Hematopoietic multipotent progenitor cell treated with erythropoietin and hydrocortisone succinate and interleukin-3 and kit ligand, for 4 days (in vitro differentiated cells): Measurements from ENCODE around the gene RAB21.

Experiments
- DNase-seq: peaks from one replicate; pipeline ENCODE4 v3.0.0-alpha.2; 2015

The RAB21 gene

DNA sequence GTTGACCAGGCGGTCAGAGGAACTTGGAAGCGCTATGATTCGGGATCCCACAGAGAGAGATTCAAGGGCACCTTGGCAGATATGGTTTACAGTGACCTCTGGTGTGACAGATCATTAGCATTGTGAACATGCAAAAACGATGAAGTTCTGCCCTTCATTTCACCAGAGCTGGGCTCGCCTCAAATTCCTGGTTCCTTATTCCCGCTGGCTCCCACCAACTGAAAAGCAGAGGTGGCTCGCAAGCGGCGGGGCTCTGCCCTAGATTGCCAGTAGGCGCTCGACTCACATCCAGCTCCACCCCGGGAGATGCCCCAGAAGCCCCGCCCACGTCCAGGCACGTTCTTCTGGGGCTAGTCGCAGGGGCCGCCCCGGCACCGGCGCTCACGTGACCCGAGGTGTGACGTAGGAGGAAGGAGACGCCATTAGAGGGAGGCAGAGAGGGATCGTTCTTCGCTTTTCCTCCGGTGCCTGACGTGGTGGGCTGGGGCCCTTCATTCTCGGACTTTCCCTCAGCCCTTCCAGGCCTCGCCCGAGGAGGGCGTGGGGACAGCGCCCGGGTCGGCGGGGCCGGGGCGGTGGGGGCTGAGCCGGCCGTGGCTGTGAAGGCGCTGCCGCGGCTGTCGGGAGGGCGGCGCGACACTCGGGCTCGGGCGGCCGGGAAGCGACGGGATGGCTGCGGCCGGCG, at the start of gene RAB21:
RAB21 (plus strand) TSS at position 403 of the 685 bp plus-strand sequence; CDS start at position 670, 267 bp downstream.
- peak; percentile 99 for DNase-seq

DNA sequence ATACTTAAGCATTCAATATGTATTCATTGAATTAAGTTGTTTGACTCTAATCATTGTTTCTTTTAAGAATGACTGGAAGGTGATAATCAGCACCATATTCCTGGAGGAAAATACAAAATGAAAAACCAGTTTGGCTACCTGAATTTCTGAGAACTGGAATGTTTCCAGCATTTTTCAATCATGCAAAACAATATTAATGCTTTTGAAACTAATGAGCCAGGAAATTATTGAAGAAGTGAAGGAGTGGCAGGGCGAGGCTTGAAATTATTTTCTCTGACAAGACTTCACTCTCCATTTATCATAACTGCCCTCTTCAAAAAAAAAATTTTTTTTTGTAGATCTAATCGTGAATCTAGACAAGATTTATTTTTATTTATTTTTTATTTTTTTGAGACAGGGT, 49.7 kb upstream of the RAB21 start:
- DNase-seq = no peak

DNA sequence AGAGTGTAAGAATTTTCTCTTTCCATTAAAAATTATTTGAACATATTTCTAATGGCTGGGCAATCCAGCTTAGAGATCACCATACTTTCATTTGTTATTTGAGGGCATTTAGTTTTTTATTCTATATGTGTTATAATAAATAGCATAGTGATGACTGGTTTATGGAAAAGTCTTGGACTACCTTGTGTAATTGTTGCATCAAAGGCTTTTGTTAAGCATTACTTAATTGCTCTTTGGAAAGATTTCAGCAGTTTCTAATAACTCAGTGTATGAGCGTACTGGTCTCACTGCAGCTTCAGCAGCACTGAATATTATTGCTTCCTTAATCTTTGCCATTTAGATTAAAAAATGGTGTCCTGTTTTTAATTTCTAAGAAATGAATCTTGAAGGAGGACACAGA, 46.0 kb upstream of the RAB21 start:
- no peak for DNase-seq

- DNase-seq = no peak
These were observed 44.2 kb upstream of the RAB21 start for GRCh38 chr12:71710276-71711125.

- DNase-seq = no peak
These were observed 36.1 kb upstream of the RAB21 start for GRCh38 chr12:71718611-71719010.

DNA sequence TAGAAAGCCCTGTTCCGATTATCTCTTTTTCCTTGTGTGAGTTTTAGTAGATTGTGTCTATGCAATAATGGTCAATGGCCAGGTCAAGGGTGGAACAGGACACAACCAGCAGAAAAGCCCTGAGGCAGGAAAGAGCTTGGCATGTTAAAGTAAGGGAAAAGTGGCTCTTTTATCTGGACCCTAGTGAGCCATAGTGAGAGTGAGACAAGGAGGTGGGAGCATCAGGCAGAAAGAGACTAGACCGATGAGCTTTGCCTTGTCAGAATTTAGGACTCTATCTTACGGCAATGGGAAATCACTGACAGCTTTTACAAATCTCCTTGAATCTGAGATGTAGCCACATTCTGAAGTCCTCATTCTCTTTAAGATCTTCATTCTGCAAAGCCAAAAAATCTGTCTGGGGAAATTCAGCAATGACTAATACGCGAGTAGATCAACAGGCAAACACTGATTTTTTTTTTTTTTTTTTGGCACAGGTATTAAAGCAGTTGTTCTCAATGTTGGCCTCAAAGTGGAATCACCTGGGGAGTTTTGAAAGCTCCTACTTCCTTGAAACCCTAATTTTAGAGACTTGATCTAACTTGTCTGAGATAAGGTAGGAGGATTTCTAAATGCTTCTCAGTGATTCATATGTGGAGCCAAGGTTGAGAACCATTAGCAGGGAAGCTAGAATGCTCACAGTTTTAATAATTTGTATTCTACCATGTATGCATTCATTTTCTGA, 34.9 kb upstream of the RAB21 start:
- DNase-seq = no peak

DNA sequence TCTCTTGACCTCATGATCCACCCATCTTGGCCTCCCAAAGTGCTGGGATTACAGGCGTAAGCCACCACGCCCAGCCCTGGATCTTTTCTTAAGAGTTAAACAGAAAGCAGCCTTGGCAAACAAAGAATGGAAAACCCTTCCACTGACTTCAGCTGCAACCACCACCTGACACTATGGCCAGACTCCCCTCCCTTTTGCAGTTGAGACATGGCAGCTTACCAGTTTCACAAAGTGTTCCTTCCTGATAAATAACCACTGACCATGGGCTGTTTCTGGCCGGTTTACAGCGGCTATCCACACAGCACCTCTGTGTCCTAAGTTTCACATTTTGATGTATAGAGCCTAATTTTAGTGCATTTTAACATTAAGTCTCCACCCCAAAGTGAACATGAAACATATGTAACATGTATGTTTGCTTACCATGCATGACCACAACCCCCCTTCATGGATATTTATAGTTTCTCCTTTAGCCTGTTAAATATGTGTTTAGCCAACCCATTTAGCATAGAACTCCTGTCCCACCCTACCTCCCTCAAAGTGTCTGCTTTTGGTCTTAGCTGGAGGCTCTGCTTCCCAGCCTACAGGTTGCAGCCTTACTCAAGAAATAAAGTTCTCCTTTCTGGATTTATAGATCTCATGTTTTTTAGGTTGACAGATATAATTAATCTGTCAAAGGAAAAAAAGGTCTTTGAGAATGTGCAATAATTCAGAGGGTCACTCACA, 32.7 kb upstream of the RAB21 start:
- DNase-seq = peak; percentile 78

- DNase-seq = no peak
These were observed 29.7 kb upstream of the RAB21 start for GRCh38 chr12:71725011-71725410.

- no peak for DNase-seq
These were observed 28.1 kb upstream of the RAB21 start for GRCh38 chr12:71726548-71726947.

- no peak for DNase-seq
These were observed 26.7 kb upstream of the RAB21 start for GRCh38 chr12:71727958-71728357.

DNA sequence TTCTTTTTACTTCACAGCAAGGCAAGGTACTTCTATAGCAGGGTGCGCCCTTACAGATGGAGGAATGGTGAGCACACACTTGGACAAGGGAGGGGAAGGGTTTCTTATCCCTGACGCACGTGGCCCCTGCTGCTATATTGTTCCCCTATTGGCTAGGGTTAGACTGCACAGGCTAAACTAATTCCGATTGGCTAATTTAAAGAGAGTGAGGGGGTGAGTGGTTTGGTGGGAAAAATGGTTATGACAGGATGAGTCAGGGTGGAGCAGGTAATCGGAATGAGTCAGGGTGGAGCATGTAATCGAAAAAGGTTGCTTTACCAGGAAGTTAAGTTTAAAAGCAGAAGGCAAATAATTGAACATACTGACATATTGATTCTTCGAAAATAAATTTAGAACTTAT, 23.7 kb upstream of the RAB21 start:
- no peak for DNase-seq

DNA sequence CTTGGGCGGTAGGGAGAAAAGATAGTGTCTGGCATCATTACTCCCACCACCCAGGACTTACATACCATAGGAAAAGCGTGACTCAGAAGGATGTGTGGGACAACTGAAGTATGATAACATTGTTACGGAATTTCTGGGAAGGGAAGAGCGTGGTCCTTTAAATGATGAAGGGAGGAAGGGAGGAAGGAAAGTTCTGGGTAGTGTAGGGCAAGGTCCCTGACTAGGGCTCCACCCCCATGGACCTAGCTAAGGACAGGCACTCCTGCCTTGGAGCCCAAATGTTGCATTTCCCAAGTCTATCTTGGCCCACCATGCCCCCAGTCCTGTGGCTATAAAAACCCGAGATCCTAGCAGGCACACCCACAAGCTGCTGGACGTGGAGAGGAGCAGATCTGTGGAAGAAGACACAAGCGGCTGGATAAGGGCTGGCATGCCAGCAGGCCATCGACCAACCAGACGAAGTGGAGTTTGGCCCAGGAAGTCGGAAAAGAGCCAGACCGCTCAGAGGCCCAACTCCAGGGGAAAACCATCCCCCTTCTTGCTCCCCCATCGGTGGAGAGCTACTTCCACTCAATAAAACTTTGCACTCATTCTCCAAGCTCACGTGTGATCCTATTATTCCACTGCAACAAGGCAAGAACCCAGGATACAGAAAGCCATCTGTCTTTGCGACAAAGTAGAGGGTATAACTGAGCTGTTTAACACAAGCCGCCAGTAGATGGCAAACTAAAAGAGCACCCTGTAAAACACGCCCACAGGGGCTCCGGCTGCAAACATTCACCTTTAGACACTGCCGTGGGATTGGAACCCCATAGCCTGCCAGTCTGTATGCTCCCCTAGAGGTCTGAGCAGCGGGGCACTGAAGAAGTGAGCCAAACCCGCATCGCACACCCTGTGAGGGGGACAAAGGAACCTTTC, 23.0 kb upstream of the RAB21 start:
- peak; percentile 27 for DNase-seq

DNA sequence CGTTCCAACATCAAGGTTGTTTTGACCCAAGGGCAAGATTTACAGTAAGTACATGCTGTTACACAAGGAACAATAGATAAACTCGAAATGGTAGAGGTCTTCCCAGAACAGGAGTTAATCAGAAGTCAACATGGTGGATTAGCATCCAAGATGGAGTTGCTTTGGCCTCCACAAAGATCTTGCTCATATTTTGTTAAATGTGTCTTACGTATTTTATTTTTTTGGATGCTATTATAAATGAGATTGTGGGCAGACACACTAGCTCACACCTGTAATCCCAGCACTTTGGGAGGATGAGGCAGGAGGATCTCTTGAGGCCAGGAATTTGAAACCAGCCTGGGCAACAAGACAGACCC, 22.3 kb upstream of the RAB21 start:
- no peak for DNase-seq

GRCh38 chr12:71737197-71737596, 17.5 kb upstream of the RAB21 start:
- no peak for DNase-seq

GRCh38 chr12:71742998-71743397, 11.7 kb upstream of the RAB21 start:
- no peak for DNase-seq

DNA sequence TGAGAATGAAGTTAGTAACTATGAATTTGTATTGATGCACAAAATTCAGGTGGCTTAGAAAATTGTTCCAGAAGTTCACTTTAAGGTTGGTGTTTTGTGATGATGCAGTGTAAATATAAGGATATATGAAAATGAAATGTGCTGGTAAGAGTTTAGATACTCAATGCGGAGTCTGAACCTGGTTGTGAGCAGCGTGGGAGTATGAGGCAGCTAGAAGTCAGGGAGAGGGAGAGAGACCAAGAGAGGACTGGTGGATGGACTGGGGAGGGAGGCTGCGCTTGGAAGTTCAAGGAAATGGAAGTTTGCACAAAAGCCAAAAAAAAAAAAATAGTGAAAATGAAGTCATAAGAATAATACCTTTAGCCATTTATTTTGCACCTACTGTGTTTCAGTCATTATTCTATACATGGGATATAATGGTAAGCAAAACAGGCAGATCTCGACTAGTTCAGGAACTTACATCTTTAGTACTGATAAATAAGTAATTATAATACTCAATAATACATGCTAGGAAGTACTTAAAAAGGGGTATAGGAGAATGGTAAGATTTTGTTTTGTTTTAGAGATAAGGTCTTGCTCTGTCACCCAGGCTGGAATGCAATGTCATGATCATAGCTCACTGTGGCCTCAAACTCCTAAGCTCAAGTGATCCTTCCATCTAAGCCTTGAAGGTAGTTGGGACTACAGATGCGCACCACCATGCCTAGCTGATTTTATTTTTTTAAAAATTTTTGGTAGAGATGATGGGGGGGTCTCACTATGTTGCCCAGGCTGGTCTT, 10.0 kb upstream of the RAB21 start:
- DNase-seq = peak; percentile 21

DNA sequence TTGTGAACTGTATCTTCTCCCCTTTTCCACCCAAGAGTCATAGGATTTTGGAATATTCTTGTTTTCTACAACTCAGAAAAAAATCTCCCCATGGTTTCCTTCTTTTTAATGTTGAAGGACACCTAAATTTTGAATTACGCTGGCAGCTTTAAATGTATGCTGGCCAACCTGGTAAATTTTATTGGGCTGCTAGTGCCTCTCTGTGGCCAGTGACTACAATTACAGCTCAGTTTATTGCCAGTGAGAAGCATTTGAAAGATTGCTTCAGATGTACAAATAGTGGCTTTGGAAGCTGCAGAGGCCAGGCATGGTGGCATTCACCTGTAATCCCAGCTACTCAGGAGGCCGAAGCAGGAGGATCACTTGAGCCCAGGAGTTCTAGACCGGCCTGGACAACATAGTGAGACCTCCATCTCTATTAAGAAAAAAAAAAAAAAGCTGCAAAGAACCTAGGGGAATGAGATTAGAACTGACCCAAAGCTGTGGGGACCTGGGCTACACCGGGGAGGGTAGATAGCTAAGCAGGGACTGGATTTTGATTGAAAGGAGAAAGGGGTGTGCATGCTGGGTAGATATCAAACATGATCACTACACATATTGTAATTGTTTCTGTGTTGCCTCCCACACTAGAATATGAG, 7.6 kb upstream of the RAB21 start:
- DNase-seq = peak; percentile 85

DNA sequence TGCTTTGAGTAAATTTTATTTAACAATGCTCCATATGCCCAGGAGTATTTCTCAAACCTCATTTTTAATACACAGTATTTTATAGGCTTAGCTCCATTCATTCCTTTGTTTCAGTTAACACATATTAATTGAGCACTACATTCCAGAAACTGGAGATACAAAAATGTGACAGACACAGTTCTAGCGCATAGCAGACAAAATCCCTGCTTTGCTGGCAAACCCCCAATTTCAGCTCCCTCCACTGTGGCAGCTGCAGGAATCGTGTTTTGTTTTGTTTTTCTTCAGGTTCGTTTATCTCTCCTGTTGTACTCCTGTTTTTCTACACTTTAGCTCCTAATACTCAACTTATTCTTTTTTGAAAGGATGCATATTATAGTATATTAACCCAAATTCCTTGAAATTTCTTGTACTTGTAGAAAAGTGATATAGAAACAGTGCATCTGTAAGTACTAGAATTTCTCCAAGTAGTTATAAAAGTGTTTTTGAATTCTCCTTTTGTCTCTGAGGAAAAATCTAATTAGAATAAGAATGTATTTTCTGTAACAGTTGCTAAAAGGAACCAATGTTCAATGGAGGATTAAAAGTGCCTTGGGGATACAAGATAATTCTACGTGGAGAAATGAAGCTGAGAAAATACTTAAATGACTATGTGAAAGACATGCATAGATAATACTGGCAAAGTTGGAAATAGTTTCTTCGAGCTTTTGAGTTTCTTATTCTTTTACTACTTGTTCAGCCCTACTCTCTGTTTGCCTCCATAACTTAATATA, 6.4 kb upstream of the RAB21 start:
- DNase-seq = no peak

- DNase-seq = no peak
These were observed 5.0 kb upstream of the RAB21 start for GRCh38 chr12:71749666-71750065.

GRCh38 chr12:71752891-71753290, 1.8 kb upstream of the RAB21 start:
- peak; percentile 83 for DNase-seq
